ENCODE measurements around the gene LEMD1.

The LEMD1 gene

DNA sequence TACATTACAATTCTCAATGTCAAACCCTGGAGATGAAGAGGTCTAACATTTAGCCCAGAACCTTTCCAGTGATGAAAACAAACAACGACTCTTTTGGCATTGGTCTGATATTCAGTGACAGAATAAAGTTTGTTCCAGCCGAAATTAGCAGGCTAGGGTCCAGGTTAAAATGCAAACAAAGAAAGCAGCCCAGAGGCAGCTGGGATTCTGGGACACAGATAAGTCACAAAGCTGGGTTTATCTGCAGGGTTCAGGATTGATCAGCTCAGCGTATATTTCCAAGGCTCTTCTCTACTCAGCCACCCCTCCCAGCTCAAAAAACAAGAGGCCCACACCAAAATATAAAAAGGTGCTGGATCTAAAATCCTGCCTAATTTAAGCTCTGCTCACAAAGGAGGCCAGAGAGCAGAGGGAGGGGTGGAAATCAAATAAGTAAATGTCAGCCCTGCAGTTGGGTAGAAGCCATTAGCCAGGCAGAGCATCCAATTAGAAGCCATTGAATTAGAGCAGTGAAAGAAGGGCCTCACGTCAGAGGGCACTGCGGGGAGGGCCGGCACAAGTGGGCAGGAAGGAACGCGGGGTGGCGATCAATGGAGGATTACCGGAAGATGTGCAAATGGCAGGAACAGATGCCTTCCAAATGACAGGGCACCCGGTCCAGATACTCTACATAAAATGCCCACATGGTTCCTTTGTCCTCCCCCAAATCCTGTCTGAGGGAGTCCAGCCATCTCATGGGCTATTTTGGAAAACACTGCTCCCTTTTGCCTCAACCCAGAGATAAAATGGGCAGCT lies 61.9 kb downstream of the LEMD1 start:
- H3K27ac ChIP-seq (replicated peaks) = no peak overlapping the region
- DNase-seq (ENCODE audit: low read depth in 1 of 2, low spot score in 1 of 2) = no peak
- no peak overlapping the region for H3K4me3 ChIP-seq (replicated peaks; ENCODE audit: insufficient read depth, low read length)
- H3K27me3 ChIP-seq (ENCODE audit: insufficient read depth, poor library complexity, severe bottlenecking) = peaks cover 14% of the 10 kb centered on the region
- no peak for TF ChIP-seq SPI1 (IDR thresholded peaks at IDR 0.05; ENCODE audit: borderline replicate concordance, low read depth)
- TF ChIP-seq, protein P1, sequence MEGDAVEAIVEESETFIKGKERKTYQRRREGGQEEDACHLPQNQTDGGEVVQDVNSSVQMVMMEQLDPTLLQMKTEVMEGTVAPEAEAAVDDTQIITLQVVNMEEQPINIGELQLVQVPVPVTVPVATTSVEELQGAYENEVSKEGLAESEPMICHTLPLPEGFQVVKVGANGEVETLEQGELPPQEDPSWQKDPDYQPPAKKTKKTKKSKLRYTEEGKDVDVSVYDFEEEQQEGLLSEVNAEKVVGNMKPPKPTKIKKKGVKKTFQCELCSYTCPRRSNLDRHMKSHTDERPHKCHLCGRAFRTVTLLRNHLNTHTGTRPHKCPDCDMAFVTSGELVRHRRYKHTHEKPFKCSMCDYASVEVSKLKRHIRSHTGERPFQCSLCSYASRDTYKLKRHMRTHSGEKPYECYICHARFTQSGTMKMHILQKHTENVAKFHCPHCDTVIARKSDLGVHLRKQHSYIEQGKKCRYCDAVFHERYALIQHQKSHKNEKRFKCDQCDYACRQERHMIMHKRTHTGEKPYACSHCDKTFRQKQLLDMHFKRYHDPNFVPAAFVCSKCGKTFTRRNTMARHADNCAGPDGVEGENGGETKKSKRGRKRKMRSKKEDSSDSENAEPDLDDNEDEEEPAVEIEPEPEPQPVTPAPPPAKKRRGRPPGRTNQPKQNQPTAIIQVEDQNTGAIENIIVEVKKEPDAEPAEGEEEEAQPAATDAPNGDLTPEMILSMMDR (IDR thresholded peaks at IDR 0.05; ENCODE audit: insufficient read depth, low read length) = no peak
- TF ChIP-seq GABPA (IDR thresholded peaks at IDR 0.05; ENCODE audit: low read depth) = no peak
- TF ChIP-seq, protein P2, sequence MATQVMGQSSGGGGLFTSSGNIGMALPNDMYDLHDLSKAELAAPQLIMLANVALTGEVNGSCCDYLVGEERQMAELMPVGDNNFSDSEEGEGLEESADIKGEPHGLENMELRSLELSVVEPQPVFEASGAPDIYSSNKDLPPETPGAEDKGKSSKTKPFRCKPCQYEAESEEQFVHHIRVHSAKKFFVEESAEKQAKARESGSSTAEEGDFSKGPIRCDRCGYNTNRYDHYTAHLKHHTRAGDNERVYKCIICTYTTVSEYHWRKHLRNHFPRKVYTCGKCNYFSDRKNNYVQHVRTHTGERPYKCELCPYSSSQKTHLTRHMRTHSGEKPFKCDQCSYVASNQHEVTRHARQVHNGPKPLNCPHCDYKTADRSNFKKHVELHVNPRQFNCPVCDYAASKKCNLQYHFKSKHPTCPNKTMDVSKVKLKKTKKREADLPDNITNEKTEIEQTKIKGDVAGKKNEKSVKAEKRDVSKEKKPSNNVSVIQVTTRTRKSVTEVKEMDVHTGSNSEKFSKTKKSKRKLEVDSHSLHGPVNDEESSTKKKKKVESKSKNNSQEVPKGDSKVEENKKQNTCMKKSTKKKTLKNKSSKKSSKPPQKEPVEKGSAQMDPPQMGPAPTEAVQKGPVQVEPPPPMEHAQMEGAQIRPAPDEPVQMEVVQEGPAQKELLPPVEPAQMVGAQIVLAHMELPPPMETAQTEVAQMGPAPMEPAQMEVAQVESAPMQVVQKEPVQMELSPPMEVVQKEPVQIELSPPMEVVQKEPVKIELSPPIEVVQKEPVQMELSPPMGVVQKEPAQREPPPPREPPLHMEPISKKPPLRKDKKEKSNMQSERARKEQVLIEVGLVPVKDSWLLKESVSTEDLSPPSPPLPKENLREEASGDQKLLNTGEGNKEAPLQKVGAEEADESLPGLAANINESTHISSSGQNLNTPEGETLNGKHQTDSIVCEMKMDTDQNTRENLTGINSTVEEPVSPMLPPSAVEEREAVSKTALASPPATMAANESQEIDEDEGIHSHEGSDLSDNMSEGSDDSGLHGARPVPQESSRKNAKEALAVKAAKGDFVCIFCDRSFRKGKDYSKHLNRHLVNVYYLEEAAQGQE (IDR thresholded peaks at IDR 0.05; ENCODE audit: insufficient replicate concordance, low read depth) = no peak
- no peak for TF ChIP-seq POLR2AphosphoS5 (IDR thresholded peaks at IDR 0.05; ENCODE audit: low read depth)

DNA sequence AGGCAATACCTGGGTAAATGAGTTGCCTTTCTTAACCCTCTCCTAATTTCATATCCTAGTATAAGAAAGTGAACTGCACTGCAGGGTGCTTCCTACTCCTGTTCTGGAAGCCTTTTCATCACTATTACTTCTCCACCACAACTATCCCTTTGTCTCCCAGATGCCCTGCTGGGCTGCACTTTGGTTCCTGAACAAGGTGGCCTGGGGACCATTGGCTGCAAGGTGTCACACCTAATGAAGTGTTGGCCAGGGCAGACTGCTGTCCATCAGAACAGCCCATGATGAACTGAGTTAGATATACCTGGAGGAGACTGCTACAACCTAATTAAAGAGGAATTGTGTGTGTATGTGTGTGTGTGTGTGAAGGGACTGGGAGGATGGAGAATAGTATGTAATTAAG lies 63.3 kb downstream of the LEMD1 start:
- no peak for DNase-seq (ENCODE audit: low read depth in 1 of 2, low spot score in 1 of 2)

DNA sequence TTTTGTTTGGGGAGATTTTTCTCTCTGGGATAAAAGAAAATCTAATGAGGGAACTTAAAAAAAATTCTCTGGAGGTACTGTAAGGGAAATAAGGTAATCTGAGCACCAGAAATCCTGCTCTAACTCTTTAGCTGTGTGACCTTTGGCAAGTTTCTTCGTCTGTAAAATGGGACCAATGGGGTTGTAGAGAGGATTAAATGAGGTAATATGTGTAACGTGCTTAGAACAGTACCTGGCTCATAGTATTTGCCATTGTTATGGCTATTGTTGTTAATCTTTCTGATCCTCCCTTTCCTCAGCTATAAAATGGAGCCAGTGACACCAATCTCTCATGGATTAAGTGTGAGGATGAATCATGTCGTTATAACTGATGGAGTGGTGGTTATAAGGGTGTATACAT lies 64.3 kb downstream of the LEMD1 start:
- peaks cover 18% of the 10 kb centered on the region for H3K27me3 ChIP-seq (ENCODE audit: insufficient read depth, poor library complexity, severe bottlenecking)
- no peak overlapping the region for H3K27ac ChIP-seq (replicated peaks)
- H3K4me3 ChIP-seq (replicated peaks; ENCODE audit: insufficient read depth, low read length) = no peak overlapping the region
- TF ChIP-seq, protein P1 (IDR thresholded peaks at IDR 0.05; ENCODE audit: insufficient read depth, low read length) = no peak
- TF ChIP-seq, protein P2 (IDR thresholded peaks at IDR 0.05; ENCODE audit: insufficient replicate concordance, low read depth) = no peak
- TF ChIP-seq GABPA (IDR thresholded peaks at IDR 0.05; ENCODE audit: low read depth) (no peak), SPI1 (IDR thresholded peaks at IDR 0.05; ENCODE audit: borderline replicate concordance, low read depth) (no peak), POLR2AphosphoS5 (IDR thresholded peaks at IDR 0.05; ENCODE audit: low read depth) (no peak)
- no peak for DNase-seq (ENCODE audit: low read depth in 1 of 2, low spot score in 1 of 2)

More for the DNA sequence above, 63.3 kb downstream of the LEMD1 start:
- no peak overlapping the region for H3K4me3 ChIP-seq (replicated peaks; ENCODE audit: insufficient read depth, low read length)
- no peak for TF ChIP-seq SPI1 (IDR thresholded peaks at IDR 0.05; ENCODE audit: borderline replicate concordance, low read depth)
- TF ChIP-seq GABPA (IDR thresholded peaks at IDR 0.05; ENCODE audit: low read depth) = no peak
- TF ChIP-seq, protein P1 (IDR thresholded peaks at IDR 0.05; ENCODE audit: insufficient read depth, low read length) = no peak
- H3K27ac ChIP-seq (replicated peaks) = no peak overlapping the region
- H3K27me3 ChIP-seq (ENCODE audit: insufficient read depth, poor library complexity, severe bottlenecking) = peaks cover 18% of the 10 kb centered on the region

All from HL-60 (cell line).